HUDEP-2 (cell line): ENCODE results near the gene DNASE1L2.

Experiments
- DNase-seq, 76 experiments: peaks; one replicate each; lab custom pipeline; 2025; ENCODE audit not compliant: unreplicated experiment in 76 of 76; lab: John Stamatoyannopoulos, UW

The DNASE1L2 gene

GRCh38 chr16:2223221-2223941 is 12.9 kb upstream of the DNASE1L2 start, which contains the start of gene E4F1:
Gene E4F1 (plus strand): TSS chr16:2223591. CDS start chr16:2223614, 23 bp downstream.
- peak in 75 of 76 experiments; percentile 56 to 100 (median 99) for DNase-seq

GRCh38 chr16:2223942-2224486 is 12.2 kb upstream of the DNASE1L2 start:
- DNase-seq: peak in 40 of 76 experiments; percentile 5 to 50 (median 32)

DNA sequence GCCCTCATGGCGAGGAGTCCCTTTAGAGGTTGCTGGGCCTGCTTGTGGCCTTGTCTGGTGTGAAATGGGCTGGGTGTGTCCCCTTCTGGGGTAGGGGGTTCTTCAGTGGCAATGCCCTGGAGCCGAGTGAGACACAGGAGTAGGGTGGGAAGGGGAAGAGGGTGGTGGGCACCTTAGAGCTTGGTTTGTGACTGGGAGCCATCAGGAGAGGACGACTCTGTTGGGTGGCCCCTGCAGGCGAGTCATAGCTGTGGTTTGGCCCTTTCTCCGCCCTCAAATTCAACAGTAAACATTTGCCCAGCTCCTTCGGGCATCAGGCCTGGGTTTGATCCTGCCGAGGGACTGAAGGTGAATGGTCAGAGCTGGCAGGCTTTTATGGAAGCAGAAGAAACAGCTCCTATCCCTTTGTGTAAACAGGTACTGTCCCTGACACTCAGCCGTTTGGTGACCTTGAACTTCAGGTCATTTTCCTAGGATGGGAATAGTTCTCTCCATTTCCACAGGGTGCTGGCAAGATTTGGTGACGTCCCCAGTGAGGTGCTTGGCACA is 9.9 kb upstream of the DNASE1L2 start:
- DNase-seq: peak in 2 of 76 experiments; percentile 5 to 20

DNA sequence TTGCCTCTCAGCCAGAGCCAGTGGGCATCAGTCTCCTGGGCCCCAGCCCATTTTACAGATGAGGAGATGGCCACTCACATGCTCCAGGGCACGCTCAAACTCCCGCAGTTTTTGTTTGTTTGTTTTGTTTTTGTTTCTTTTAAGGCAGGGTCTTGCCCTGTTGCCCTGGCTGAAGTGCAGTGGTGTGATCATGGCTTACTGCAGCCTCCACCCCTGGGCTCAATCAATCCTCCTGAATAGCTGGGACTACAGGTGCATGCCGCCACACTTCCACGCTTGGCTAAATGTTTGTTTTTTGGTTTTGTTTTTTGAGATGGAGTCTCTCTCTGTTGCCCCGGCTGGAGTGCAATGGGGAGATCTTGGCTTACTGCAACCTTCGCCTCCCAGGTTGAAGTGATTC is 9.3 kb upstream of the DNASE1L2 start:
- DNase-seq: no peak

DNA sequence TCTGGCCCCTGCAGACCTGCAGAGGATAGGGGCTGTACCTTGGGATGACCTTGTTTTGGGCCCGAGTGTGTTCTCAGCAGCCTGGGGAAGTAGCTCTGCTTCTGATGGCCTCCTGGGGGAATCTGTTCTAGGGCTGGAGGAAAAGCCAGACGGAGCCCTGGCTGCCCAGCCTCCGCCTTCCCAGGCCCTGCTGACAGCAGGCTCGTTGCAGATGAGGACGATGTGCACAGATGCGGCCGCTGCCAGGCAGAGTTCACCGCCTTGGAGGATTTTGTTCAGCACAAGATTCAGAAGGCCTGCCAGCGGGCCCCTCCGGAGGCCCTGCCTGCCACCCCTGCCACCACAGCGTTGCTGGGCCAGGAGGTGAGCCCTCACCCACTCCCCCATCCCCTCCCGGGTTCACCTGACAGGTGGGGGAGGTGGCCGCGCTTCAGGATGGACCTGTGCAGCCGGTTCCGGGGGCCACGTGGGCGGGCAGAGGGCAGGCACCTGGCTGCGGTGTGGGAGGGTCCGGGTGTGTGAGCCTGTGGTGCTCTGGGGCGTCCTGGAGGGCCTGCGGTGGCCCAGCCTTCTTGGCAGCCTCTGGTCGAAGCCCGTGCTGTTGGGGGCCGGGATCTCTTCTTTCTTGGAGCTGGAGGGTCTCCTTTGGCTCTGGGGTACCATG is 8.0 kb upstream of the DNASE1L2 start:
- no peak for DNase-seq

DNA sequence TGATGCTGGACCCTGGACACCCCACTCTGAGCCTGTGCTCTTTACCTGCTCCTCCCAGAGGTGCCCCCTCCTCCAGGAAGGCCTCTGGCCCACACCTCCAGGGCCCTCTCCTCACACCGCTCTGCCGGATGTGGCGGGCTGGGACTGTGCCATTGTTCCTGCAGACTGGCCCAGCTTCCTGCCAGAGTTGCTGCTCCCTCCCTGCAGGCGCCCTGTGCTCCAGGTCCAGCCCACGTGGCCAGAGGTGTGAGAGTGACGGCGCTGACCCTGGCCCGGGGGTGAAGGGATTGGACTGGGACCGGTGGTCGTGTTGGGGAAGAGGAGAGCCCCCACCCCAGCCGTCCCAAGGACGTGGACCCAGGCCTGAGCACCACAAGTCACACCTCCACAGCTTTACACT is 7.2 kb upstream of the DNASE1L2 start:
- DNase-seq: no peak

DNA sequence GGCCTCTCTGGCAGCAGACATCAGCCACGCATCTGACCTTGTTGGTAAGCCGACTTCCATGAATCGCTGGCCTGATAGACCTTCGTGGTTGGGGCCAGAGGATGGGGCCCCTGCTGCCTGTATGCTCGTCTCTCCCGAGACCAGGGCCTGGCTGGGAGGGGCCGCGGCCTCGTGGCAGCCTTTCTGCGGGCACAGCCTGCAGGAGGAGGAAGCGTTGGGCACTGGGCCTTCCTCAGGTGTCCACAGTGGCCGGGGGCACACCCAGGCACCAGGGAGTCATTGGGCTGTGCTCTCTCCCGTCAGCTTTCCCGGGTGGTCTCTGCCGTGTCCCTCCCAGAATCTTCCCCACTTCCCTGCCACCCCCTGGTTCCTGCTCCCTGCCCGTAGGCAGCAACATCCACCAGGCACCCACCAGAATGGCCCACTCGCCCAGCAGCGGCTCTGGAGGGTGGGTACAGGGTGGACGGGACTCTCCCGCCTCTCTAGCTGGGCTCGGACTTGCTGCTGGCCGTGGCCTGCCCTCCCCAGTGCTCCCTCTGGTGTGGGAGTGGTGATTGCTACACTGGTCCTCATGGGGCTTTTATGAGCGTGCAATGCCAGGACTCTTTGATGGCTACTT is 6.5 kb upstream of the DNASE1L2 start:
- DNase-seq: no peak

GRCh38 chr16:2230376-2230775 is 5.9 kb upstream of the DNASE1L2 start:
- DNase-seq: no peak

- no peak for DNase-seq
Measured at GRCh38 chr16:2231016-2231931, 5.0 kb upstream of the DNASE1L2 start.

DNA sequence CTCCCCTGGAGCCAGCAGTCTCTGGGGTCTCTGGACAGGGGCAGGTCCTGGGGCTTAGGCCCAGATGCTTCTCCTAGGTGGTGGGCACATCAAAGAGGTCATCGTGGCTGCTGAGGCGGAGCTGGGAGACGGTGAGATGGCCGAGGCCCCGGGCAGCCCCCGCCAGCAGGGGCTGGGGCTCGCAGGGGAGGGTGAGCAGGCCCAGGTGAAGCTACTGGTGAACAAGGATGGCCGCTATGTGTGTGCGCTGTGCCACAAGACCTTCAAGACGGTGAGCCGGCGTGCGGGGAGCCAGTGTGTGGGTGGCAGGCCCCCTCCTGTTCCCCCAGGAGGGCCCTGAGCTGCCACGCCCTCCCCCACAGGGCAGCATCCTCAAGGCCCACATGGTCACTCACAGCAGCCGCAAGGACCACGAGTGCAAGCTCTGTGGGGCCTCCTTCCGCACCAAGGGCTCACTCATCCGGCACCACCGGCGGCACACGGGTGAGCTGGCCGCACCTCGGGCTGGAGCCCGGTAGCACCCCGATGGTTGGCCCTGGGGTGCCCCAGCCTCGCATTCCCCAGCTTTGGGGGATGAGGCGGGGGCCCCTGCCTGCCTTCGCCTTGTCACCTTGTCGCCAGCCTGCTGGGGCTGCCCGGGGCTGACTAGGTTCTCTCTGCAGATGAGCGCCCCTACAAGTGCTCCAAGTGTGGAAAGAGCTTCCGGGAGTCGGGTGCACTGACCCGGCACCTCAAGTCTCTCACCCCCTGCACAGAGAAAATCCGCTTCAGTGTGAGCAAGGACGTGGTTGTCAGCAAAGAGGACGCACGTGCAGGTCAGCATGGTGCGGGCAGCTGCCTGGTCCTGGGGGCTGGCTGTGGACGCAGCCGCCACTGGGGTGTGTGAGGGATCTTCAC is 3.9 kb upstream of the DNASE1L2 start:
- no peak for DNase-seq

GRCh38 chr16:2233046-2233775 is 3.0 kb upstream of the DNASE1L2 start:
- DNase-seq: no peak

- no peak for DNase-seq
Measured at GRCh38 chr16:2233872-2234812, 2.1 kb upstream of the DNASE1L2 start.

DNA sequence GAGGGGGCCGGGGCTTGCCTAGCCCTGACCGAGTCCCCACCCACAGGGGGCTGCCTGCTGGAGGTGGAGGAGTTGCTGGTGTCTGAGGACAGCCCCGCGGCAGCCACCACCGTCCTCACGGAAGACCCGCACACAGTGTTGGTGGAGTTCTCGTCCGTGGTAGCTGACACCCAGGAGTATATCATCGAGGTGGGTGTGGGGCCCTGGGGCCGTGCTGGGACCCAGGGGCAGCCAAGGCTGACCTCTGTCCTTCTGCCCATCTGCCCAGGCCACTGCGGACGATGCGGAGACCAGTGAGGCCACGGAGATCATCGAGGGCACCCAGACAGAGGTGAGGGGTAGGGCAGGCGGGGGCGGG is 1.5 kb upstream of the DNASE1L2 start:
- DNase-seq: no peak

GRCh38 chr16:2235234-2235651 is 1.0 kb upstream of the DNASE1L2 start:
- DNase-seq: no peak

GRCh38 chr16:2235695-2236336 is 428 bp upstream of the DNASE1L2 start:
- no peak for DNase-seq

- no peak for DNase-seq
Measured at GRCh38 chr16:2237102-2237482, 848 bp downstream of the DNASE1L2 start.
